K562 (cell line): ENCODE measurements around the gene LHB.

Experiments
- DPF2 ChIP-seq: fragments of 450-650 bp; IDR thresholded peaks from 2 replicates; pipeline ENCODE4 v1.6.1; 2016
- POLR2G ChIP-seq: fragments of 200-400 bp; formaldehyde crosslinking; IDR thresholded peaks from 2 replicates; pipeline ENCODE4 v1.6.1; 2017; ENCODE audit warnings: low read depth, mild to moderate bottlenecking, antibody characterized with exemption, low read length, moderate library complexity
- TCFL5 ChIP-seq: fragments of 250-450 bp; sonication (Bioruptor Pico); conservative IDR thresholded peaks from 2 replicates; pipeline ENCODE4 v1.6.1; 2021; ENCODE audit warnings: mild to moderate bottlenecking, moderate library complexity, matching md5 sums

DNA sequence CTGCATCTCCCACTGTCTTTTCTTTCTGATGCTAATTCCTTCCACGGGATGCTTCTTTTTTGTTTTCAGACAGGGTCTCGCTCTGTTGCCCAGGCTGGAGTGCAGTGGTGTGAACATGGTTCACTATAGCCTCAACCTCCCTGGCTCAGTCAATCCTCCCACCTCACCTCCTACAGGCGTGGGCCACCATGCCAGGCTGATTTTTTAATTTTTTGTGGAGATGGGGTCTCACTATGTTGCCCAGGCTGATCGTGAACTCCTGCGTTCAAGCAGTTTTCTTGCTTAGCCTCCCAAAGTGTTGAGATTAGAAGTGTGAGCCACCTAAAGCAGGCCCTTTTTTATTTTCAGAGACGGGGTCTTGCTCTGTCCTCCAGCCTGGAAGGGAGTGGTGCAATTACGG lies 28.6 kb downstream of the LHB start:
- no peak for TF ChIP-seq DPF2
- TF ChIP-seq POLR2G, result no peak
- TF ChIP-seq TCFL5, result no peak
